Osteocyte (in vitro differentiated cells): ENCODE results near the gene RNF149. TPM values are rescaled to one million over a fixed set of nuclear protein-coding genes. Genes with fewer than 3 reads are reported as not detected.
"Not testable (repeated sequence)": the region's sequence is repeated elsewhere in the genome, so short reads cannot be mapped to it uniquely, and the experiment has no call there.

Experiments
- DNase-seq: peaks from one replicate; pipeline ENCODE4 v3.0.0; 2021; ENCODE audit warnings: mixed read lengths; ENCODE audit not compliant: unreplicated experiment; ENCODE audit errors: extremely low spot score
- H3K27ac Mint-ChIP-seq: one replicate; pipeline ENCODE4 v1.8.0; 2021; ENCODE audit warnings: mild to moderate bottlenecking, mixed read lengths; ENCODE audit not compliant: unreplicated experiment
- H3K27me3 Mint-ChIP-seq: one replicate; pipeline ENCODE4 v1.8.0; 2021; ENCODE audit warnings: mixed read lengths; ENCODE audit not compliant: unreplicated experiment
- H3K36me3 Mint-ChIP-seq: one replicate; pipeline ENCODE4 v1.8.0; 2021; ENCODE audit warnings: mixed read lengths; ENCODE audit not compliant: unreplicated experiment
- H3K4me1 Mint-ChIP-seq: one replicate; pipeline ENCODE4 v1.8.0; 2021; ENCODE audit warnings: mixed read lengths; ENCODE audit not compliant: unreplicated experiment
- H3K4me3 Mint-ChIP-seq: one replicate; pipeline ENCODE4 v1.8.0; 2021; ENCODE audit warnings: mild to moderate bottlenecking, moderate library complexity, mixed read lengths; ENCODE audit not compliant: unreplicated experiment
- H3K9me3 Mint-ChIP-seq: one replicate; pipeline ENCODE4 v1.8.0; 2021; ENCODE audit warnings: mixed read lengths; ENCODE audit not compliant: unreplicated experiment
- total RNA-seq: library from RNA; stranded (reverse); gene quantifications from 2 replicates; pipeline ENCODE4 v1.2.1, GENCODE V29; 2021
- TF ChIP-seq, protein P1 (sequence below): fragments of 200-600 bp; sonication (generic); IDR thresholded peaks from 2 replicates; pipeline ENCODE4 v1.5.0; 2021; ENCODE audit warnings: antibody characterized with exemption, mild to moderate bottlenecking, moderate library complexity

Gene RNF149
- total RNA-seq, 1 donor from 2014 or later, result 31.8 TPM

DNA sequence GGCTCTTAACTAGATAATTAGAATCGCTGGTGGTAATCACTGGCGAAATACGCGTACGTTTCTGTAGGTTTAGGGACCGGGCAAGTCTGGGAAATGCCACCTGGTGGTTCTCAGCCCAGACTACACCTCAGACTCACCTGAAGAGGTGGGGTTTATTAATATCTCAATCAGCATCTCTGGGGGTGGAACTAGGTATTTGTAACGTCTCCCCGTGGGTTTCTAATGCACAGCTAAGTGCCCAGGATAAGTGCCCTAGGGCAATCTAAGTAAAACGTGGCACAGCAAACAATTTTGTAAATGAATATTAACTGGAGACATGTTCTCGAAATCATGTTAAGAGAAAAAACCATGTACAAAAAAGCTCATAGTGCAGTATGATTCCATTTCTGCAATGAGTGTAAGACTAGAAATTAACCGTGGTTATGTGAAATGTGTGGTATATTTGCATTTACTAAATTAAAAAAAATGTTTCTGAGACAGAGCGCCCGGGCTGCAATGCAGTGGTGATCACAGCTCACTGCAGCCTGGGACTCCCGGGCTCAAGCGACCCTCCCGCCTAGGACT lies 56.6 kb downstream of the RNF149 start:
- no peaks in the 10 kb centered on the region for H3K27me3 Mint-ChIP-seq
- TF ChIP-seq, protein P1, sequence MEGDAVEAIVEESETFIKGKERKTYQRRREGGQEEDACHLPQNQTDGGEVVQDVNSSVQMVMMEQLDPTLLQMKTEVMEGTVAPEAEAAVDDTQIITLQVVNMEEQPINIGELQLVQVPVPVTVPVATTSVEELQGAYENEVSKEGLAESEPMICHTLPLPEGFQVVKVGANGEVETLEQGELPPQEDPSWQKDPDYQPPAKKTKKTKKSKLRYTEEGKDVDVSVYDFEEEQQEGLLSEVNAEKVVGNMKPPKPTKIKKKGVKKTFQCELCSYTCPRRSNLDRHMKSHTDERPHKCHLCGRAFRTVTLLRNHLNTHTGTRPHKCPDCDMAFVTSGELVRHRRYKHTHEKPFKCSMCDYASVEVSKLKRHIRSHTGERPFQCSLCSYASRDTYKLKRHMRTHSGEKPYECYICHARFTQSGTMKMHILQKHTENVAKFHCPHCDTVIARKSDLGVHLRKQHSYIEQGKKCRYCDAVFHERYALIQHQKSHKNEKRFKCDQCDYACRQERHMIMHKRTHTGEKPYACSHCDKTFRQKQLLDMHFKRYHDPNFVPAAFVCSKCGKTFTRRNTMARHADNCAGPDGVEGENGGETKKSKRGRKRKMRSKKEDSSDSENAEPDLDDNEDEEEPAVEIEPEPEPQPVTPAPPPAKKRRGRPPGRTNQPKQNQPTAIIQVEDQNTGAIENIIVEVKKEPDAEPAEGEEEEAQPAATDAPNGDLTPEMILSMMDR, result peak; percentile 48
- no peaks in the 10 kb centered on the region for H3K9me3 Mint-ChIP-seq
- H3K36me3 Mint-ChIP-seq, result no peaks in the 10 kb centered on the region
- DNase-seq, result no peak
- H3K4me3 Mint-ChIP-seq, result peak overlapping the region; percentile 94
- peaks cover 28% of the 10 kb centered on the region for H3K4me1 Mint-ChIP-seq
- H3K27ac Mint-ChIP-seq, result peak overlapping the region; percentile 96

GRCh38 chr2:101251246-101251781 lies 57.2 kb downstream of the RNF149 start:
- peaks cover 27% of the 10 kb centered on the region for H3K4me1 Mint-ChIP-seq
- not testable (repeated sequence) for H3K27ac Mint-ChIP-seq

GRCh38 chr2:101249826-101250225 lies 58.7 kb downstream of the RNF149 start:
- Mint-ChIP-seq H3K27ac (no peak overlapping the region), H3K9me3 (no peaks in the 10 kb centered on the region), H3K36me3 (no peaks in the 10 kb centered on the region), H3K4me1 (peaks cover 17% of the 10 kb centered on the region), H3K4me3 (no peak overlapping the region), H3K27me3 (no peaks in the 10 kb centered on the region)
- DNase-seq, result no peak
- TF ChIP-seq, protein P1, result no peak

More at GRCh38 chr2:101251246-101251781, 57.2 kb downstream of the RNF149 start:
- H3K27me3 Mint-ChIP-seq, DNase-seq, H3K9me3 Mint-ChIP-seq, H3K36me3 Mint-ChIP-seq, H3K4me3 Mint-ChIP-seq: not testable (repeated sequence)

- not testable (repeated sequence) for H3K4me1 Mint-ChIP-seq, H3K36me3 Mint-ChIP-seq, H3K9me3 Mint-ChIP-seq, DNase-seq, H3K27ac Mint-ChIP-seq, H3K27me3 Mint-ChIP-seq, H3K4me3 Mint-ChIP-seq
Observed at GRCh38 chr2:101248756-101249155, 59.7 kb downstream of the RNF149 start.

- H3K27me3 Mint-ChIP-seq, H3K36me3 Mint-ChIP-seq, DNase-seq, H3K27ac Mint-ChIP-seq, H3K4me1 Mint-ChIP-seq, H3K4me3 Mint-ChIP-seq, H3K9me3 Mint-ChIP-seq: not testable (repeated sequence)
Observed at GRCh38 chr2:101245468-101245867, 63.0 kb downstream of the RNF149 start.

- H3K36me3 Mint-ChIP-seq, H3K9me3 Mint-ChIP-seq, H3K27ac Mint-ChIP-seq, H3K4me3 Mint-ChIP-seq, DNase-seq, H3K4me1 Mint-ChIP-seq, H3K27me3 Mint-ChIP-seq: not testable (repeated sequence)
Observed at GRCh38 chr2:101244899-101245298, 63.6 kb downstream of the RNF149 start.

GRCh38 chr2:101244373-101244772 lies 64.1 kb downstream of the RNF149 start:
- H3K27ac Mint-ChIP-seq, H3K4me1 Mint-ChIP-seq, H3K27me3 Mint-ChIP-seq, H3K9me3 Mint-ChIP-seq, DNase-seq, H3K4me3 Mint-ChIP-seq, H3K36me3 Mint-ChIP-seq: not testable (repeated sequence)
